SK-N-SH treated with all-trans-retinoic acid at 6 μM for 48 hours (cell line): ENCODE results near the gene NOXO1.

ENCODE experiments used
- ESRRG ChIP-seq: fragments of 250-450 bp; sonication (Bioruptor Pico); IDR thresholded peaks from 2 replicates; pipeline ENCODE4 v1.6.1; 2021; ENCODE audit warnings: mild to moderate bottlenecking
- SNAI2 ChIP-seq: fragments of 250-450 bp; sonication (Bioruptor Pico); IDR thresholded peaks from 2 replicates; pipeline ENCODE4 v1.5.0; 2020; ENCODE audit warnings: mild to moderate bottlenecking, moderate library complexity
- ZFP3 ChIP-seq: fragments of 250-450 bp; sonication (Bioruptor Pico); IDR thresholded peaks from 2 replicates; pipeline ENCODE4 v1.5.0; 2020; ENCODE audit warnings: mild to moderate bottlenecking, moderate library complexity

DNA sequence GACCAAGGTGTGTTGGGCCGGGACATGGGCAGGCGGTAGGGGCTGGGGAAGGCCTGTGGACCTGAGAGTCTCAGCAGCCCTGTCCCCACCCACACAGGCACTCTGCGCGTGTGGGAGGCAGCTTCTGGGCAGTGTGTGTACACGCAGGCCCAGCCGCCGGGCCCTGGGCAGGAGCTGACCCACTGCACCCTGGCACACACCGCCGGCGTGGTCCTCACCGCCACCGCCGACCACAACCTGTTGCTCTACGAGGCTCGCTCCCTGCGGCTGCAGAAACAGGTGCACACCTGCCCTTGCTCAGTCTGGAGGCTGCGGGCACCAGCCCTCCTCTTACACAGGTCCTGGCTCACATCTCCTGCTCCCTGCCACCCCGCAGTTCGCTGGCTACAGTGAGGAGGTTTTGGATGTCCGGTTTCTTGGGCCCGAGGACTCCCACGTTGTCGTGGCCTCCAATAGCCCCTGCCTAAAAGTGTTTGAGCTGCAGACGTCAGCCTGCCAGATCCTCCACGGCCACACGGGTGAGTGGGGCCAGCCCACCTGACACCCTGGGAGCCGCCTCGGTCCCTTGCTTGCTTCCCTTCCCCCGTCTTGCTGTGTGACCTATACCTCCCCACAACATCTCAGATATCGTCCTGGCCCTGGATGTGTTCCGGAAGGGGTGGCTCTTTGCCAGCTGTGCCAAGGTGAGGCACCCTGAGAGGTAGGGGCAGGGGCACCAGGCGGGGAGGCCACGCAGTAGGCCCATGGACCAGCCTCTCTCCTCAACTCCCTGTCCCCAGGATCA, 5.6 kb downstream of the NOXO1 start:
- TF ChIP-seq ESRRG (CRISPR knock-in tag) (no peak), SNAI2 (no peak), ZFP3 (CRISPR knock-in tag) (no peak)
